Right atrium auricular region (tissue), 2 donors: ENCODE measurements around the gene GRIK4. TPM values are rescaled to one million over a fixed set of nuclear protein-coding genes. Genes with fewer than 3 reads are reported as not detected.

Source experiments
- DNase-seq: peaks from one replicate; pipeline ENCODE4 v3.0.0-alpha.2; 2019; ENCODE audit warnings: low spot score
- H3K27ac ChIP-seq, 2 donors: fragments of 200-600 bp; sonication (generic); 1 replicate in 1 of 2; 2 replicates in 1 of 2; pipeline ENCODE4 v1.5.1; 2016 to 2019
- H3K27me3 ChIP-seq, 2 donors: fragments of 200-600 bp; sonication (generic); one replicate each; pipeline versions ENCODE4 v1.5.1 to v1.6.0; 2017 to 2019
- H3K36me3 ChIP-seq: fragments of 200-600 bp; sonication (generic); one replicate; pipeline ENCODE4 v1.5.1; 2016
- H3K4me1 ChIP-seq, 2 donors: fragments of 200-600 bp; sonication (generic); one replicate each; pipeline versions ENCODE4 v1.5.1 to v1.6.0; 2017 to 2019
- H3K4me3 ChIP-seq, 2 donors: fragments of 200-600 bp; sonication (generic); 1 replicate in 1 of 2; 2 replicates in 1 of 2; pipeline ENCODE4 v1.5.1; 2017 to 2019; ENCODE audit warnings: mild to moderate bottlenecking in 1 of 2, moderate library complexity in 1 of 2
- H3K9me3 ChIP-seq, 2 donors: fragments of 200-600 bp; sonication (generic); one replicate each; pipeline ENCODE4 v1.5.1; 2019
- CTCF ChIP-seq, 2 donors: fragments of 200-600 bp; sonication (generic); IDR thresholded peaks; one replicate each; pipeline ENCODE4 v1.5.1; 2019; ENCODE audit warnings: antibody characterized with exemption in 2 of 2
- total RNA-seq, 2 donors: library from RNA; depleted of rRNA; stranded (reverse); fragments of >200 nt; gene quantifications; one replicate each; pipeline ENCODE4 v1.1.0, GENCODE V29; 2016

Gene GRIK4
- total RNA-seq, 2 donors from 2014 or later: 0.04 to 0.30 TPM

- no peak overlapping the region for H3K4me3 ChIP-seq
- no peaks in the 10 kb centered on the region for H3K36me3 ChIP-seq
- H3K4me1 ChIP-seq: no peaks in the 10 kb centered on the region
- no peaks in the 10 kb centered on the region for H3K9me3 ChIP-seq
- DNase-seq: no peak
- H3K27me3 ChIP-seq: no peaks in the 10 kb centered on the region
- H3K27ac ChIP-seq: no peak overlapping the region
- TF ChIP-seq CTCF (IDR thresholded peaks at IDR 0.05): no peak
Observed at GRCh38 chr11:120917559-120918239, 406.2 kb downstream of the GRIK4 start.

- no peak overlapping the region for H3K4me3 ChIP-seq
- TF ChIP-seq CTCF (IDR thresholded peaks at IDR 0.05): no peak
- no peak overlapping the region for H3K27ac ChIP-seq
- no peak for DNase-seq
- no peaks in the 10 kb centered on the region for H3K27me3 ChIP-seq
- H3K36me3 ChIP-seq: no peaks in the 10 kb centered on the region
- H3K9me3 ChIP-seq: no peaks in the 10 kb centered on the region
- H3K4me1 ChIP-seq: no peaks in the 10 kb centered on the region
Observed at GRCh38 chr11:120918257-120918656, 406.7 kb downstream of the GRIK4 start.

- no peak for DNase-seq
- no peaks in the 10 kb centered on the region for H3K36me3 ChIP-seq
- no peaks in the 10 kb centered on the region for H3K27me3 ChIP-seq
- no peak overlapping the region for H3K4me3 ChIP-seq
- TF ChIP-seq CTCF (IDR thresholded peaks at IDR 0.05): no peak
- H3K27ac ChIP-seq: no peak overlapping the region
- H3K4me1 ChIP-seq: no peaks in the 10 kb centered on the region
- H3K9me3 ChIP-seq: no peaks in the 10 kb centered on the region
Observed at GRCh38 chr11:120919045-120919444, 407.5 kb downstream of the GRIK4 start.

GRCh38 chr11:120919566-120919965, 408.0 kb downstream of the GRIK4 start:
- no peak overlapping the region for H3K4me3 ChIP-seq
- no peak for DNase-seq
- TF ChIP-seq CTCF (IDR thresholded peaks at IDR 0.05): no peak
- H3K27ac ChIP-seq: no peak overlapping the region
- no peaks in the 10 kb centered on the region for H3K27me3 ChIP-seq
- H3K4me1 ChIP-seq: no peaks in the 10 kb centered on the region
- no peaks in the 10 kb centered on the region for H3K36me3 ChIP-seq
- no peaks in the 10 kb centered on the region for H3K9me3 ChIP-seq

GRCh38 chr11:120923866-120924508, 412.4 kb downstream of the GRIK4 start:
- no peak overlapping the region for H3K27ac ChIP-seq
- no peaks in the 10 kb centered on the region for H3K36me3 ChIP-seq
- H3K4me3 ChIP-seq: no peak overlapping the region
- no peak for TF ChIP-seq CTCF (IDR thresholded peaks at IDR 0.05)
- peaks cover 0 to under 1% of the 10 kb centered on the region in 2 donors for H3K4me1 ChIP-seq
- DNase-seq: no peak
- no peaks in the 10 kb centered on the region for H3K9me3 ChIP-seq
- no peaks in the 10 kb centered on the region for H3K27me3 ChIP-seq
